Transverse colon (tissue), 3 donors: Measurements from ENCODE around the gene EMCN.

ENCODE experiments used
- CTCF ChIP-seq, 5 experiments: fragments of 200-600 bp in 3 of 5; fragments of 450-650 bp in 2 of 5; sonication (generic) in 3 of 5; IDR thresholded peaks; 1 replicate in 2 of 5; 2 replicates in 3 of 5; pipeline ENCODE4 v1.5.1; 2016 to 2017; ENCODE audit warnings: antibody characterized with exemption in 5 of 5, inconsistent platforms in 3 of 5, mild to moderate bottlenecking in 2 of 5, moderate library complexity in 1 of 5
- POLR2A ChIP-seq: fragments of 450-650 bp; IDR thresholded peaks from one replicate; pipeline ENCODE4 v1.6.1; 2016; ENCODE audit warnings: antibody characterized with exemption, mild to moderate bottlenecking, moderate library complexity

- no peak for TF ChIP-seq CTCF (IDR thresholded peaks at IDR 0.05)
- no peak for TF ChIP-seq POLR2A
Measured at GRCh38 chr4:100359441-100359840, 158.4 kb downstream of the EMCN start.
